ENCODE results near the gene PPHLN1. TPM values are rescaled to one million over a fixed set of nuclear protein-coding genes. Genes with fewer than 3 reads are reported as not detected.
A peak's percentile ranks its signal among the peaks of the same experiment; 100 is the strongest.
"Not testable (repeated sequence)": the region's sequence is repeated elsewhere in the genome, so short reads cannot be mapped to it uniquely, and the experiment has no call there.

Gene PPHLN1
- polyA plus RNA-seq, 3 donors, result 66.6 to 76.5 (median 70.5) TPM

GRCh38 chr12:42299392-42300308 lies 26.3 kb upstream of the PPHLN1 start:
- no peak for DNase-seq (ENCODE audit: extremely low read depth in 1 of 11, low read depth in 9 of 11, low spot score in 4 of 11)

DNA sequence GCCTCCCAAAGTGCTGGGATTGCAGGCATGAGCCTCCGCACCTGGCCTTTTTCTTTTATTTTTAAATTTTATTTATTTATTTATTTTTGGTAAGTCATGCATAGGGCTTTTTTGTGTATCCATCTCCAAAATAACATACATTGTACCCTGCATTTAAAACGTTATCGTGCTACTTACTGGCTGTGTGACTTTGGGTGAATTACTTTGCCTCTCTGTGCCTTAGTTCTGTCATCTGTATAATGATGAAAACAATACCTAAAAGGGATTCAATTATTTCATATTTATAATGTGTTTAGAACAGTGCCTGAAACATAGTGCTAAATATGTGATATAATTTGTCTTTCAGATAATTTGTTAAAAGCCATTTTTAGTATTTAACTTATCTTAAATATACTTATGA lies 19.7 kb upstream of the PPHLN1 start:
- no peak for DNase-seq (ENCODE audit: extremely low read depth in 1 of 11, low read depth in 9 of 11, low spot score in 4 of 11)

DNA sequence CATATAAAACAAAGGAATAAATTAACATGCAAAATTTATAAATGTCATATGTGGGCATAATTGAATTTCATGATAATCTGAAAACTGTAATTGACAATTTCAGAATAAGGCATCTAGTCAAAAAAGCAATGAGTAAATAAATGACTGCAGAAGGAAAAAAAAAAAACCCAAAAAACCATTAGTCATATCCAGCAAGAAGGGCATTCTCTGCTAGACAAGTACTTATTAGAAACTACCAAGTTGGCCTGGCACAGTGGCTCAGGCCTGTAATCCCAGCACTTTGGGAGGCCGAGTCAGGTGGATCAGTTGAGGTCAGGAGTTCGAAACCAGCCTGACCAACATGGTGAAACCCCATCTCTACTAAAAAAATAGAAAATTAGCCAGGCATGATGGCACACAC lies 17.6 kb upstream of the PPHLN1 start:
- DNase-seq (ENCODE audit: extremely low read depth in 1 of 11, low read depth in 9 of 11, low spot score in 4 of 11), result no peak

DNA sequence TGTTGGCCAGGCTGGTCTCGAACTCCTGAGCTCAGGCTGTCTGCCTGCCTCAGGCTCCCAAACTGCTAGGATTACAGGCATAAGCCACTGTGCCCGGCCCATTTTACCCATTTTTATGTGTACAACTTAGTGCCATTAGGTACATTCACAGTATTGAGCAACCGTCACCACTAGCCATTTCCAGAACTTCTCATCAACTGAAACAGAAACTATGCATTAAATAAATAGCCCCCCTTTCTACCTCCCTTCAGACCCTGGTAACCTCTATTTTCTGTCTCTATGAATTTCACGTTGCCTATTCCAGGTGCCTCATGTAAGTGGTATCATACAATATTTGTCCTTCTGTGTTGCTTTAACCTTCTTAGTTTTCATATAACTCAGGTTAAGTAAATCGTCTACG lies 16.0 kb upstream of the PPHLN1 start:
- no peak for DNase-seq (ENCODE audit: extremely low read depth in 1 of 11, low read depth in 9 of 11, low spot score in 4 of 11)

GRCh38 chr12:42315108-42315507 lies 10.9 kb upstream of the PPHLN1 start:
- no peak for DNase-seq (ENCODE audit: extremely low read depth in 1 of 11, low read depth in 9 of 11, low spot score in 4 of 11)

DNA sequence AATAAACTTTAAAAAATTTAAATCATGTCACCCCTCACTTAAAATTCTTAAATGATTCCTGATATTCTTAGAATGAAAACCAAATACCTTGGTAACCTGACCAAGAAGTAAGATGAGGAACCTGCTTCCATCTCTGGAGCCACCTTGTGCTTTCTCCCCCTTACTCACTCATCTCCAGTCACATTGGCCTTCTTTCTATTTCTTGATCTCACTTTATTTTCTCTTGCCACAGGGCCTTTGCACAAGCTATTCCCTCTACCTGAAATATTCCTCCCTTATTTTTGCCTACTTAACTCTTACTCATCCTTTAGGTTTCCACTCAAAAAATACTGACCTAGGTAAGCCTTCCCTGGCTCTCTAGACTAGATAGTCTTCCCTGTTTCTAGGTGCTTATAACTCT lies 5.2 kb upstream of the PPHLN1 start:
- no peak for DNase-seq (ENCODE audit: extremely low read depth in 1 of 11, low read depth in 9 of 11, low spot score in 4 of 11)

- no peak for DNase-seq (ENCODE audit: extremely low read depth in 1 of 11, low read depth in 9 of 11, low spot score in 4 of 11)
Measured at GRCh38 chr12:42322567-42322966, 3.4 kb upstream of the PPHLN1 start.

GRCh38 chr12:42323856-42324255 lies 2.1 kb upstream of the PPHLN1 start:
- DNase-seq (ENCODE audit: extremely low read depth in 1 of 11, low read depth in 9 of 11, low spot score in 4 of 11), result no peak

DNA sequence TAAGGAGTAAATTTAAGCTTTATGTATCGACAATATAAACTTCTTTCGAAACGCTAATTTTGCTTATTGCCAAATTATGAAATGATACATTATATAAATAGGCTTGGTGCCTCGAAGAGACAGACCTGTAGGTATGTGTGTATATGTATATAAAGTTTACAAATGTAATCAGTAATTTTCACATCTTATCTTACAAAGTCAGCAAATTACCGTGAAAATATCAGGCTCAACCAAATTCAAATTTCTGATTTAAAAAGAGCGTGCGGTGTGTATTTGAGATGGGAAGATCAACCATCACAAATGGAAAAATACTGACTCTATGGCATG lies 678 bp upstream of the PPHLN1 start:
- no peak for DNase-seq (ENCODE audit: extremely low read depth in 1 of 11, low read depth in 9 of 11, low spot score in 4 of 11)

DNA sequence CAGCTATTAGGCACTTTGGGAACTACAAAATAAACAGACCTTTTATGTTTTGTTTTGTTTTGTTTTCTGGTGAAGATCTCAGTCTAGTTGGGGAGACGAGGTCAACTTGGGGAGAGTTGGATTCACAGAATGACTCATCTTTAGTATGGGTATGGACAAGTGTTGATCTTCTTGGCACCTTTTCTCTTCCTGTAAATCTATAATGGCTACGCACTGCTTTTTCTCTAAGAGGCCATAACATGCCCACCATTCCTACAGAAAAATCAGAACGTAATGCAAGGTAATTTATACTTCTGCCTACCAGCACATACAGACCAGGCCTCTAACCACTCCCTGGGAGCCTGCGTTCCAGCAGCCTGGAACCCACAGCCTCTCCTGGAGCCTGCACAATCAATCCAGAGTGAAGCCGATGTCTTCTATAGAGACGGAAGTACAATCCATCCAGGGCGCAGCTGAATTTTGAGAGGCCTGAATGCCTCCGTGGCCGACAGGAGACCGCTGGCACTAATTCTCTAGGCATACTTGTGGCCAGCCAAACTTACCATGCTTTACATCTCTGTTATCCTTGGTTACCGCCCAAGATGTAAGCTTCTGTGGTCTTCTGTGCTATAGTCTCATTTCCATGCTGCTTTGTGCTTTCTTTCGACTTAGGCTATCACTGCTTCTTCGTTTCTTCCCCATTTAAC lies 717 bp downstream of the PPHLN1 start:
- DNase-seq (ENCODE audit: extremely low read depth in 1 of 11, low read depth in 9 of 11, low spot score in 4 of 11), result peak in 7 of 11 donors; percentile 4 to 18 (median 11)

DNA sequence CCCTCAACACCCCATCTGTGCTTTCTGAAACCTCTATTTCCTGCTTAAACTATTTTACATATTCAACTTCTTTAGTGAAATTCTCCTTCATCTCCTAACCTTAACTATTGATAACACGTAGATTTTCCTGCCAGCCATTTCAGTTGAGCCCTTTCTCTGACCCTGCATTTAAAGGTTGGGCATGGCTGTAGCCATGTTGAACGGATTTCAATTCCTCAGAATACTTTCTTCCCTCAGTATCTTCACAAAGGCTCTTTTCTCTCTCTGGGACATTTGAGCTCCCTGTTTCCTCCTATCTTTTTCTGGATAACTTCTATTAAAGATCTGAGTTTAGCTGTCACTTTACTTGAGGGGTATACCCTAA lies 1.2 kb downstream of the PPHLN1 start:
- DNase-seq (ENCODE audit: extremely low read depth in 1 of 11, low read depth in 9 of 11, low spot score in 4 of 11), result no peak

GRCh38 chr12:42330097-42330496 lies 4.1 kb downstream of the PPHLN1 start:
- DNase-seq (ENCODE audit: extremely low read depth in 1 of 11, low read depth in 9 of 11, low spot score in 4 of 11), result not testable (repeated sequence)

GRCh38 chr12:42332301-42333285 lies 6.6 kb downstream of the PPHLN1 start:
- peak in 7 of 11 donors; percentile 15 to 45 (median 23) for DNase-seq (ENCODE audit: extremely low read depth in 1 of 11, low read depth in 9 of 11, low spot score in 4 of 11)

DNA sequence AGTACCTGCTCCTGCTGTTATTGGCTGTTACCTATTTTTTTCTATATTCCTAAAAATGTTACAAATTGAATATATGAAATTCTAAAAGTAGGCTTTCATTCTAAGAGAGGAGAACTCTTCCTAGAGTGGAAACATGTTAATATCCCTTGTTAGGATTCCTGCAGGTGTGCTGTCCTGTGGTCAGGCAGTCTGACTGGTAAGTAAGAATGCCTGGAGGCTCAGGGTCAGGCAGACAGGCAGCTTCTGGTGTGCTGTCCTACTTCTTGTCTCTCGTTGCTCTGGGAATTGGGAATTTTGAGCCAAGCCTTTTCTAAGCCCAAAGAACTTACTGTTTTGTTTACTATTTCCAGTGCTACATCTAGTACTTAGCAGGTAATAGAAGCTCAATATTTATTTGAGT lies 10.3 kb downstream of the PPHLN1 start:
- no peak for DNase-seq (ENCODE audit: extremely low read depth in 1 of 11, low read depth in 9 of 11, low spot score in 4 of 11)

- DNase-seq (ENCODE audit: extremely low read depth in 1 of 11, low read depth in 9 of 11, low spot score in 4 of 11), result no peak
Measured at GRCh38 chr12:42338280-42338679, 12.3 kb downstream of the PPHLN1 start.

- DNase-seq (ENCODE audit: extremely low read depth in 1 of 11, low read depth in 9 of 11, low spot score in 4 of 11), result no peak
Measured at GRCh38 chr12:42342028-42342427, 16.1 kb downstream of the PPHLN1 start.

GRCh38 chr12:42343721-42344120 lies 17.8 kb downstream of the PPHLN1 start:
- DNase-seq (ENCODE audit: extremely low read depth in 1 of 11, low read depth in 9 of 11, low spot score in 4 of 11), result no peak

GRCh38 chr12:42346403-42347002 lies 20.5 kb downstream of the PPHLN1 start:
- DNase-seq (ENCODE audit: extremely low read depth in 1 of 11, low read depth in 9 of 11, low spot score in 4 of 11), result no peak
